ENCODE results near the gene UGT1A7.

DNA sequence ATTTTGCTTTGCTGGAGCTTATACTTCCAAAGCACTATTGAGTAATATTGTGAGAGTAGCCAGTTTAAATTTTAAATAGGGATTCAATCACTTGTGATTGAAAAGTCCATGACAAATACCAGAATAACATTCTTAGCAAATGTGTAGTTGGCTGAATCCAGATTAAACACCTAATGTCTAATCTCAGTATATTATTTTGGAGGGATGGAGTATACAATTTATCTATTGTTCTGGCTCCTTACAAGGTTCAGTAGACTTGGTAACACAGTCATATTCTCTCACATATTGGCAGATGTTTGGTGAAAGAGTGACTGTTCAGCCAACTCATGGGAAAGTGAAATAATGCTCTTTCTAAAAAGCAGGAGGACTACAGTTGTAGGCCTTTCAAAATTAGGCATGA lies 7.8 kb upstream of the UGT1A7 start:
- TF ChIP-seq, protein P1, sequence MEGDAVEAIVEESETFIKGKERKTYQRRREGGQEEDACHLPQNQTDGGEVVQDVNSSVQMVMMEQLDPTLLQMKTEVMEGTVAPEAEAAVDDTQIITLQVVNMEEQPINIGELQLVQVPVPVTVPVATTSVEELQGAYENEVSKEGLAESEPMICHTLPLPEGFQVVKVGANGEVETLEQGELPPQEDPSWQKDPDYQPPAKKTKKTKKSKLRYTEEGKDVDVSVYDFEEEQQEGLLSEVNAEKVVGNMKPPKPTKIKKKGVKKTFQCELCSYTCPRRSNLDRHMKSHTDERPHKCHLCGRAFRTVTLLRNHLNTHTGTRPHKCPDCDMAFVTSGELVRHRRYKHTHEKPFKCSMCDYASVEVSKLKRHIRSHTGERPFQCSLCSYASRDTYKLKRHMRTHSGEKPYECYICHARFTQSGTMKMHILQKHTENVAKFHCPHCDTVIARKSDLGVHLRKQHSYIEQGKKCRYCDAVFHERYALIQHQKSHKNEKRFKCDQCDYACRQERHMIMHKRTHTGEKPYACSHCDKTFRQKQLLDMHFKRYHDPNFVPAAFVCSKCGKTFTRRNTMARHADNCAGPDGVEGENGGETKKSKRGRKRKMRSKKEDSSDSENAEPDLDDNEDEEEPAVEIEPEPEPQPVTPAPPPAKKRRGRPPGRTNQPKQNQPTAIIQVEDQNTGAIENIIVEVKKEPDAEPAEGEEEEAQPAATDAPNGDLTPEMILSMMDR (IDR thresholded peaks at IDR 0.05; ENCODE audit: low read depth, low read length): no peak
- TF ChIP-seq EZH2phosphoT487 (IDR thresholded peaks at IDR 0.05; ENCODE audit: low read depth): no peak
